ENCODE results near the gene KCNT1. TPM values are rescaled to one million over a fixed set of nuclear protein-coding genes. Genes with fewer than 3 reads are reported as not detected.

Gene KCNT1
- total RNA-seq, 1 experiment from 2014 or later: 0.68 TPM

GRCh38 chr9:135780086-135780485 lies 78.1 kb downstream of the KCNT1 start:
- Histone ChIP-seq H4K20me1 (ENCODE audit: control insufficient read depth, insufficient read depth, insufficient read length) (no peaks in the 10 kb centered on the region), H3K23me2 (ENCODE audit: insufficient read length, low read depth, low read length, poor library complexity, severe bottlenecking) (no peaks in the 10 kb centered on the region), H4K5ac (ENCODE audit: insufficient read length, low read depth, low read length) (no peak overlapping the region), H3K14ac (ENCODE audit: insufficient read depth, low read length) (no peak overlapping the region), H2BK15ac (ENCODE audit: low read depth, low read length) (no peak overlapping the region), H3K79me1 (ENCODE audit: insufficient read depth, low read depth, low read length, poor library complexity, severe bottlenecking) (no peaks in the 10 kb centered on the region), H3K9me3 (ENCODE audit: control insufficient read depth, low read depth, low read length) (no peaks in the 10 kb centered on the region), H3K4ac (ENCODE audit: low read depth, low read length) (no peak overlapping the region), H2BK120ac (ENCODE audit: low read depth, low read length, poor library complexity, severe bottlenecking) (no peak overlapping the region), H3K79me2 (ENCODE audit: insufficient read depth, low read length) (no peaks in the 10 kb centered on the region), H4K91ac (ENCODE audit: insufficient read length, low read depth, low read length) (no peak overlapping the region), H3K9ac (ENCODE audit: extremely low read depth, insufficient read length, low read length) (no peak overlapping the region), H3K18ac (ENCODE audit: insufficient read length, low read depth, low read length) (no peak overlapping the region), H2BK5ac (ENCODE audit: insufficient read length, low read length) (no peak overlapping the region), H2BK20ac (ENCODE audit: low read depth, low read length, poor library complexity, severe bottlenecking) (no peak overlapping the region), H3K23ac (ENCODE audit: insufficient read length, low read depth, low read length) (no peak overlapping the region), H3T11ph (ENCODE audit: low read length) (no peak overlapping the region), H3K27me3 (ENCODE audit: insufficient read depth, low read length) (no peaks in the 10 kb centered on the region), H2BK12ac (ENCODE audit: insufficient read length, low read depth, low read length) (no peak overlapping the region), H3K4me2 (ENCODE audit: insufficient read depth, insufficient read length, low read length) (no peak overlapping the region), H3K56ac (ENCODE audit: insufficient read length, low read depth, low read length) (no peak overlapping the region), H2AK5ac (ENCODE audit: insufficient read length, low read length) (no peak overlapping the region), H3K4me1 (ENCODE audit: insufficient read depth, low read length) (no peaks in the 10 kb centered on the region), H4K8ac (replicated peaks; ENCODE audit: insufficient read length, low read depth, low read length) (no peak overlapping the region), H2AFZ (ENCODE audit: low read length) (no peak overlapping the region), H3K27ac (ENCODE audit: insufficient read length, low read depth, low read length) (no peak overlapping the region)
- no CpG with 5 or more reads among the region's 16 CpGs for WGBS (ENCODE audit: extremely low coverage, insufficient read length, low lambda C conversion rate)
- TF ChIP-seq CTCF (conservative IDR thresholded peaks at IDR 0.05): no peak
- no peaks in the 10 kb centered on the region for H3K9me3 Mint-ChIP-seq
- H3K27me3 Mint-ChIP-seq (ENCODE audit: low read depth): no peaks in the 10 kb centered on the region; the same call in 1 of the 2 replicates
- no peak for DNase-seq
- no peak overlapping the region for H3K4me3 Mint-ChIP-seq
- no peaks in the 10 kb centered on the region for H3K4me1 Mint-ChIP-seq
- no peaks in the 10 kb centered on the region for H3K36me3 Mint-ChIP-seq (ENCODE audit: insufficient read depth in 1 of 3, low read depth in 3 of 3)
- no peak overlapping the region for H3K27ac Mint-ChIP-seq
